ENCODE measurements around the gene EVI5L.

GRCh38 chr19:7870571-7871436 is 40.8 kb downstream of the EVI5L start:
- TF ChIP-seq, protein P1, sequence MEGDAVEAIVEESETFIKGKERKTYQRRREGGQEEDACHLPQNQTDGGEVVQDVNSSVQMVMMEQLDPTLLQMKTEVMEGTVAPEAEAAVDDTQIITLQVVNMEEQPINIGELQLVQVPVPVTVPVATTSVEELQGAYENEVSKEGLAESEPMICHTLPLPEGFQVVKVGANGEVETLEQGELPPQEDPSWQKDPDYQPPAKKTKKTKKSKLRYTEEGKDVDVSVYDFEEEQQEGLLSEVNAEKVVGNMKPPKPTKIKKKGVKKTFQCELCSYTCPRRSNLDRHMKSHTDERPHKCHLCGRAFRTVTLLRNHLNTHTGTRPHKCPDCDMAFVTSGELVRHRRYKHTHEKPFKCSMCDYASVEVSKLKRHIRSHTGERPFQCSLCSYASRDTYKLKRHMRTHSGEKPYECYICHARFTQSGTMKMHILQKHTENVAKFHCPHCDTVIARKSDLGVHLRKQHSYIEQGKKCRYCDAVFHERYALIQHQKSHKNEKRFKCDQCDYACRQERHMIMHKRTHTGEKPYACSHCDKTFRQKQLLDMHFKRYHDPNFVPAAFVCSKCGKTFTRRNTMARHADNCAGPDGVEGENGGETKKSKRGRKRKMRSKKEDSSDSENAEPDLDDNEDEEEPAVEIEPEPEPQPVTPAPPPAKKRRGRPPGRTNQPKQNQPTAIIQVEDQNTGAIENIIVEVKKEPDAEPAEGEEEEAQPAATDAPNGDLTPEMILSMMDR (IDR thresholded peaks at IDR 0.05): no peak
- no peak for TF ChIP-seq POLR2A (IDR thresholded peaks at IDR 0.05)
